Liver (tissue), 9 donors: ENCODE measurements around the gene AGER. TPM values are rescaled to one million over a fixed set of nuclear protein-coding genes. Genes with fewer than 3 reads are reported as not detected.

Source experiments
- DNase-seq: peaks from one replicate; pipeline ENCODE4 v3.0.0-alpha.2; 2017; ENCODE audit warnings: low spot score
- H3K27ac ChIP-seq, 2 donors: one replicate each; pipeline ENCODE4 v1.7.0; 2013; ENCODE audit warnings: inconsistent platforms in 2 of 2, low read length in 2 of 2, control low read depth in 1 of 2, low read depth in 1 of 2, mild to moderate bottlenecking in 1 of 2
- H3K27me3 ChIP-seq, 4 donors: one replicate each; pipeline versions ENCODE4 v1.6.1 to v1.7.0; 2013; ENCODE audit warnings: low read length in 3 of 4, inconsistent platforms in 1 of 4, mild to moderate bottlenecking in 1 of 4, moderate library complexity in 1 of 4; ENCODE audit not compliant: control insufficient read depth in 4 of 4, insufficient read depth in 4 of 4
- H3K36me3 ChIP-seq, 4 donors: one replicate each; pipeline versions ENCODE4 v1.6.1 to v1.7.0; 2013; ENCODE audit warnings: low read length in 3 of 4, mild to moderate bottlenecking in 3 of 4, low read depth in 1 of 4, moderate library complexity in 1 of 4; ENCODE audit not compliant: control insufficient read depth in 4 of 4, insufficient read depth in 3 of 4
- H3K4me1 ChIP-seq, 4 donors: one replicate each; pipeline versions ENCODE4 v1.6.1 to v1.7.0; 2013; ENCODE audit warnings: low read length in 3 of 4, mild to moderate bottlenecking in 3 of 4, moderate library complexity in 1 of 4; ENCODE audit not compliant: control insufficient read depth in 4 of 4, insufficient read depth in 4 of 4
- H3K4me3 ChIP-seq, 3 donors: one replicate each; pipeline versions ENCODE4 v1.6.1 to v1.7.0; 2013; ENCODE audit warnings: low read length in 3 of 3, control low read depth in 1 of 3, low read depth in 1 of 3, mild to moderate bottlenecking in 1 of 3
- H3K9ac ChIP-seq, 2 donors: one replicate each; pipeline ENCODE4 v1.7.0; 2013; ENCODE audit warnings: low read length in 2 of 2, mild to moderate bottlenecking in 2 of 2, moderate library complexity in 2 of 2, control low read depth in 1 of 2, low read depth in 1 of 2
- H3K9me3 ChIP-seq, 4 donors: one replicate each; pipeline versions ENCODE4 v1.6.1 to v1.7.0; 2013; ENCODE audit warnings: low read length in 3 of 4; ENCODE audit not compliant: control insufficient read depth in 4 of 4
- EGR1 ChIP-seq, 2 donors: IDR thresholded peaks; 2 replicates each; pipeline ENCODE4 v1.6.1; 2016 to 2018; ENCODE audit warnings: antibody characterized with exemption in 2 of 2, low read depth in 2 of 2
- FOXA2 ChIP-seq: IDR thresholded peaks from 2 replicates; pipeline ENCODE4 v1.6.1; 2016; ENCODE audit warnings: antibody characterized with exemption
- GABPA ChIP-seq, 2 donors: IDR thresholded peaks in 1 of 2; conservative IDR thresholded peaks in 1 of 2; 2 replicates each; pipeline ENCODE4 v1.6.1; 2016; ENCODE audit warnings: antibody characterized with exemption in 2 of 2, mild to moderate bottlenecking in 1 of 2, moderate library complexity in 1 of 2
- JUND ChIP-seq, 2 donors: IDR thresholded peaks; 2 replicates each; pipeline ENCODE4 v1.6.1; 2016; ENCODE audit warnings: antibody characterized with exemption in 2 of 2
- RXRA ChIP-seq, 2 donors: IDR thresholded peaks; 2 replicates each; pipeline ENCODE4 v1.6.1; 2017 to 2018; ENCODE audit warnings: antibody characterized with exemption in 2 of 2, mild to moderate bottlenecking in 1 of 2
- YY1 ChIP-seq: IDR thresholded peaks from 2 replicates; pipeline ENCODE4 v1.6.1; 2016; ENCODE audit warnings: antibody characterized with exemption, mild to moderate bottlenecking
- WGBS: extraction: QIAGEN DNeasy Blood & Tissue Kit; methylation state at CpG from one replicate; pipeline ENCODE4 v1.1.7; 2013; 5-methylcytosine and 5-hydroxymethylcytosine counted together
- polyA plus RNA-seq, 2 donors: library from polyadenylated mRNA; stranded (reverse) in 1 of 2; unstranded in 1 of 2; fragments of 200-250 nt in 1 of 2; fragments of >200 nt in 1 of 2; fragmentation: Nextera tagmentation in 1 of 2; extraction: Ambion mirVana in 1 of 2; gene quantifications; one replicate each; pipeline versions ENCODE4 v1.2.1 to v1.2.3, GENCODE V29; 2013 to 2015
- total RNA-seq, 2 donors: library from RNA; depleted of rRNA; stranded (reverse); fragments of >200 nt; gene quantifications; one replicate each; pipeline ENCODE4 v1.2.3, GENCODE V29; 2014
- TF ChIP-seq, protein P1 (sequence below): IDR thresholded peaks from 2 replicates; pipeline ENCODE4 v1.6.1; 2016; ENCODE audit warnings: antibody characterized with exemption, mild to moderate bottlenecking
- TF ChIP-seq, protein P2 (sequence below): IDR thresholded peaks from 2 replicates; pipeline ENCODE4 v1.6.1; 2016; ENCODE audit warnings: antibody characterized with exemption
- TF ChIP-seq, protein P3 (sequence below): IDR thresholded peaks from 2 replicates; pipeline ENCODE4 v1.6.1; 2016; ENCODE audit warnings: antibody characterized with exemption
- TF ChIP-seq, protein P4 (sequence below): fragments of 150-350 bp; IDR thresholded peaks from 2 replicates; pipeline ENCODE4 v1.5.1; 2017; ENCODE audit warnings: improper control_type of control experiment, low read depth, low read length; ENCODE audit not compliant: missing input control
- donor health status: healthy.
- donor health status: healthy.
- donor health status: healthy.
- donor health status: healthy.
- donor health status: healthy.

Gene AGER
- total and polyA plus RNA-seq, 4 donors = 0.47 to 0.92 (median 0.83) TPM

DNA sequence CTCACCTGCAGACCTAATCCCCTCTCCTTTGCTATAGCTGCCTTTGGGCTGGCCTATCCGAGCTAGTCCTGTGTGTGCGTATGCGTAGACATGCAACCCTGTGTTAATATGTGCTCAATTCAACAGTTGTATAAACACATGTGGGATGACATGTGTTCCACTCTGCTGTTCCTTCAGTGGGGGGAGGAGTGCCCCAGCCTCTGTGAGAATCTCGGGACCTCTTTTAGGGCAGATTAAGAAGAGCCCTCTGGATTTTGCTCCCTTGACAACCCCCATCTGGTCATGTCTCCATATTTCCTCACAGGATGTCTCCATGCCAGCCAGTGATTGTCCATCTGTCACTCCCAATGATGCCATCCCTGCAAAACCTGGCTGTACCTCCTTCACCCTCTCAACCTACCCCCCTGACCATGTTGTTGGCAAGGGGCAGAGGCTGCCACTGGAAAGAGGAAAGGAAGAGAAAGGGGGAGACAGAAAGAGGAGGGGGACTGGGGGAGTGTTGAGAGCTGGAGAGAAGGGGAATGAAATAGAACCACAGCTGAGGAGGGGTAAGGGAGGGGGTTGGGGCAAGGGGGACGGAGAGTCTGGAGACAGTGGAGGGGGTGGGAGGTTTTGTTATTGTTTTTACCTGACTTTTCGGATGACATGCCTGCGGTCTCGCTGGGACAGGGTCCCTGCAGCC, 32.7 kb downstream of the AGER start:
- Histone ChIP-seq H3K4me1 (peaks cover 6 to 26% (median 13%) of the 10 kb centered on the region in 4 donors), H3K27me3 (peaks cover 0 to 5% (median 0%) of the 10 kb centered on the region in 4 donors), H3K9ac (no peak overlapping the region), H3K9me3 (peaks cover 0 to 2% (median 0%) of the 10 kb centered on the region in 4 donors), H3K4me3 (no peak overlapping the region), H3K27ac (no peak overlapping the region), H3K36me3 (peaks cover 0 to 4% (median under 1%) of the 10 kb centered on the region in 4 donors)
- no peak for DNase-seq
- TF ChIP-seq FOXA2 (no peak), JUND (IDR thresholded peaks at IDR 0.05) (no peak), EGR1 (IDR thresholded peaks at IDR 0.05; ENCODE audit: low read depth in 2 of 2) (no peak), GABPA (IDR thresholded peaks at IDR 0.05 in 1 of 2, conservative IDR thresholded peaks at IDR 0.05 in 1 of 2) (no peak), RXRA (IDR thresholded peaks at IDR 0.05) (no peak)
- TF ChIP-seq, protein P1, sequence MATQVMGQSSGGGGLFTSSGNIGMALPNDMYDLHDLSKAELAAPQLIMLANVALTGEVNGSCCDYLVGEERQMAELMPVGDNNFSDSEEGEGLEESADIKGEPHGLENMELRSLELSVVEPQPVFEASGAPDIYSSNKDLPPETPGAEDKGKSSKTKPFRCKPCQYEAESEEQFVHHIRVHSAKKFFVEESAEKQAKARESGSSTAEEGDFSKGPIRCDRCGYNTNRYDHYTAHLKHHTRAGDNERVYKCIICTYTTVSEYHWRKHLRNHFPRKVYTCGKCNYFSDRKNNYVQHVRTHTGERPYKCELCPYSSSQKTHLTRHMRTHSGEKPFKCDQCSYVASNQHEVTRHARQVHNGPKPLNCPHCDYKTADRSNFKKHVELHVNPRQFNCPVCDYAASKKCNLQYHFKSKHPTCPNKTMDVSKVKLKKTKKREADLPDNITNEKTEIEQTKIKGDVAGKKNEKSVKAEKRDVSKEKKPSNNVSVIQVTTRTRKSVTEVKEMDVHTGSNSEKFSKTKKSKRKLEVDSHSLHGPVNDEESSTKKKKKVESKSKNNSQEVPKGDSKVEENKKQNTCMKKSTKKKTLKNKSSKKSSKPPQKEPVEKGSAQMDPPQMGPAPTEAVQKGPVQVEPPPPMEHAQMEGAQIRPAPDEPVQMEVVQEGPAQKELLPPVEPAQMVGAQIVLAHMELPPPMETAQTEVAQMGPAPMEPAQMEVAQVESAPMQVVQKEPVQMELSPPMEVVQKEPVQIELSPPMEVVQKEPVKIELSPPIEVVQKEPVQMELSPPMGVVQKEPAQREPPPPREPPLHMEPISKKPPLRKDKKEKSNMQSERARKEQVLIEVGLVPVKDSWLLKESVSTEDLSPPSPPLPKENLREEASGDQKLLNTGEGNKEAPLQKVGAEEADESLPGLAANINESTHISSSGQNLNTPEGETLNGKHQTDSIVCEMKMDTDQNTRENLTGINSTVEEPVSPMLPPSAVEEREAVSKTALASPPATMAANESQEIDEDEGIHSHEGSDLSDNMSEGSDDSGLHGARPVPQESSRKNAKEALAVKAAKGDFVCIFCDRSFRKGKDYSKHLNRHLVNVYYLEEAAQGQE = no peak
- TF ChIP-seq, protein P2, sequence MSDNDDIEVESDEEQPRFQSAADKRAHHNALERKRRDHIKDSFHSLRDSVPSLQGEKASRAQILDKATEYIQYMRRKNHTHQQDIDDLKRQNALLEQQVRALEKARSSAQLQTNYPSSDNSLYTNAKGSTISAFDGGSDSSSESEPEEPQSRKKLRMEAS = no peak
- TF ChIP-seq, protein P3, sequence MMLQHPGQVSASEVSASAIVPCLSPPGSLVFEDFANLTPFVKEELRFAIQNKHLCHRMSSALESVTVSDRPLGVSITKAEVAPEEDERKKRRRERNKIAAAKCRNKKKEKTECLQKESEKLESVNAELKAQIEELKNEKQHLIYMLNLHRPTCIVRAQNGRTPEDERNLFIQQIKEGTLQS = no peak
- 56% methylated on average over 8 of the region's 8 CpGs for WGBS

DNA sequence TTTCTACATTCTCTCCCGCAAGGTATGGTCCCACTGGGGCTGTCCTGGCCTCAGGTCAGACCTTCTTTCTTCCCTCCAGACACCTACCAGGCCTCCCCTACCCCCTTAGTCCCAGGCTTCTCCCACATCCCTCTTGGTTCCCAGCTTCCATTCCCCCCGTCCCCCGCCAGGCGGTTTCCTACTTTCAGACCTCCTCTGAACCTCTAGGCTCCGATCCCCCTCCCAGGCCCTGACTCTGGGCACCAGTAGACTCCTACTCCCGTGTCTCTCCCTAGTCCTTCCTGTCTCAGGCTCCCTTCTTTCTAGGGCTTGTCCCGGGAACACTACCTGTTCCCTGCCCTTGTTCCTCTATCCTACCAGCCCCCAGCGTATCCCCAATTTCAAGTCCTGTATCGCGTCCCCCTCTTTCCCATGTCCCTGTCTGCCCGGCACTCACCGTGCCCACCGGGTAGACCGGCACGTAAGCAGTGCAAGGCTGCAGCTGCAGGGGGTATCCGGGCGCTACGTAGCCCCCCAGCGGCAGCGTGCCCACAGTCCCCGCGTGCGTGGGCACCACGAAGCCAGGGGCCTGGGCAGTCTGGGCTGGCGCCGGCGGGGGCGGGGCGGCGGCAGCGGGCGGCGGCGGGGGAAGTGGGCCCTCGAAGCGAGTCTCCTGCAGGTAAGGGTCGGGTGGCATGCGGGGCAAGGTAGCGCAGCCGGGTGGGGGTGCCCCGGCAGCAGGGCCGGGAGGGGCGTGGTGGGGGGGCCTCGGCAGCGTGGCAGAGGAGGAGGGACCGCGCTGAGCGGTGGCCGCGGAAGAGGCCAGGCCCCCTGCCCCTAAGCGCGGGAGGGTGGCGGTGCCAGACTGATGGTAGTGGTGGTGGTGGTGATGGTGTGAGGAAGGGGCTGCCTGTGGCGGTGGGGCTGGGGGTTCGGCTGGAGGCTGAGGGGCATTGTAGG, 33.9 kb downstream of the AGER start:
- Histone ChIP-seq H3K9me3 (peaks cover 0 to 2% (median 0%) of the 10 kb centered on the region in 4 donors), H3K27ac (no peak overlapping the region), H3K4me3 (no peak overlapping the region), H3K36me3 (no peaks in the 10 kb centered on the region), H3K4me1 (peaks cover 6 to 22% (median 10%) of the 10 kb centered on the region in 4 donors), H3K9ac (no peak overlapping the region), H3K27me3 (peaks cover 0 to 5% (median 0%) of the 10 kb centered on the region in 4 donors)
- DNase-seq = no peak
- no peak for TF ChIP-seq YY1
- WGBS = 43% methylated on average over 55 of the region's 55 CpGs

DNA sequence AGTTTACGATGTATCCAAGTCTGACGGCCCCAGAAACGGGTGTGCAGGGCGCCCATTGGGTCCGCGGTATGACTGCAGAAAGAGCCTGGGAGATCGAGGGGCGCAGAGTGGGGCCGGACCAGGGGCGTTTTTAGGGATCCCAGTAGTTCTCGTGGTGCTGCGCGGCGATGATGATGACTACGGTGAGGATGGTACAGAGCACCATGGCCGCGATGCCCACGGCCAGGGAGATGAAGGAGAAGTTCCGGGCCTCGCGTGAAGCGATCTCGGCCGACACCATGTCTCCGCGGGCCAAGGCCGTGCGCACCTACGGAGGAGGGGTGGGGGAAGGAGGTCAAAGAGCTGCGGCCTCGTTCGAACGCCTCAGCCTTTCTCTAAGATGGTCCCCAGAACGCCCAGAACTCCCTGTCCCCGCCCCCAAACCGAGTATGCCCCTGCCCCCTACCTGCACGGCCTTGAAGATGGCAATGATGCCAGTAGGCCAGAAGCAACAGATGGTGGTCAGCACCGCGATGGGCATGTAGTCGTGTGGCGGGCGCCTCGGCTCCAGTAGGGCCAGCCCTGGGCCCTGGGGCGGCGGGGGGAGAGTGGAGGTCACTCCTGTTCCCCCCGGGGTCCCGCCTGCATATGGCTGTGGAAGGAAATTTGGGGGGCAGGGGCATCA, 34.8 kb downstream of the AGER start:
- Histone ChIP-seq H3K36me3 (no peaks in the 10 kb centered on the region), H3K27ac (no peak overlapping the region), H3K27me3 (peaks cover 0 to 5% (median 0%) of the 10 kb centered on the region in 4 donors), H3K4me3 (peak overlapping the region in 1 of 3 donors; percentile 1), H3K4me1 (peaks cover 0 to 12% (median 5%) of the 10 kb centered on the region in 4 donors), H3K9me3 (peaks cover 0 to 2% (median 0%) of the 10 kb centered on the region in 4 donors), H3K9ac (no peak overlapping the region)
- 41% methylated on average over 47 of the region's 47 CpGs for WGBS
- no peak for DNase-seq
- TF ChIP-seq, protein P3 = no peak
- no peak for TF ChIP-seq RXRA (IDR thresholded peaks at IDR 0.05)
- no peak for TF ChIP-seq JUND (IDR thresholded peaks at IDR 0.05)
- TF ChIP-seq, protein P4, sequence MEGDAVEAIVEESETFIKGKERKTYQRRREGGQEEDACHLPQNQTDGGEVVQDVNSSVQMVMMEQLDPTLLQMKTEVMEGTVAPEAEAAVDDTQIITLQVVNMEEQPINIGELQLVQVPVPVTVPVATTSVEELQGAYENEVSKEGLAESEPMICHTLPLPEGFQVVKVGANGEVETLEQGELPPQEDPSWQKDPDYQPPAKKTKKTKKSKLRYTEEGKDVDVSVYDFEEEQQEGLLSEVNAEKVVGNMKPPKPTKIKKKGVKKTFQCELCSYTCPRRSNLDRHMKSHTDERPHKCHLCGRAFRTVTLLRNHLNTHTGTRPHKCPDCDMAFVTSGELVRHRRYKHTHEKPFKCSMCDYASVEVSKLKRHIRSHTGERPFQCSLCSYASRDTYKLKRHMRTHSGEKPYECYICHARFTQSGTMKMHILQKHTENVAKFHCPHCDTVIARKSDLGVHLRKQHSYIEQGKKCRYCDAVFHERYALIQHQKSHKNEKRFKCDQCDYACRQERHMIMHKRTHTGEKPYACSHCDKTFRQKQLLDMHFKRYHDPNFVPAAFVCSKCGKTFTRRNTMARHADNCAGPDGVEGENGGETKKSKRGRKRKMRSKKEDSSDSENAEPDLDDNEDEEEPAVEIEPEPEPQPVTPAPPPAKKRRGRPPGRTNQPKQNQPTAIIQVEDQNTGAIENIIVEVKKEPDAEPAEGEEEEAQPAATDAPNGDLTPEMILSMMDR = no peak
